H1 (cell line): ENCODE results near the gene L3MBTL4. TPM values are rescaled to one million over a fixed set of nuclear protein-coding genes. Genes with fewer than 3 reads are reported as not detected.

Source experiments
- CTCF ChIA-PET: fragments of 300-600 bp; sonication (Branson Sonifier 250); formaldehyde crosslinking; loops from one replicate; lab custom pipeline; 2021; ENCODE audit not compliant: partially characterized antibody; lab: Charles Lee
- POLR2A ChIA-PET: fragments of 300-600 bp; sonication (Branson Sonifier 250); formaldehyde crosslinking; loops from one replicate; lab custom pipeline; 2021; ENCODE audit warnings: inconsistent platforms; ENCODE audit not compliant: partially characterized antibody; lab: Charles Lee
- DNase-seq, 2 experiments: peaks; one replicate each; pipeline versions ENCODE4 v3.0.0 to v3.0.0-alpha.2; 2010 to 2022; ENCODE audit warnings: low spot score in 2 of 2, low read depth in 1 of 2, mixed read lengths in 1 of 2
- FAIRE-seq: peaks from 2 replicates; lab custom pipeline; 2011; peaks lifted over from hg19 to GRCh38; lab: Jason Lieb, UNC
- H2AFZ ChIP-seq: 2 replicates; pipeline ENCODE4 v1.8.1; 2012; ENCODE audit warnings: low read length, inconsistent platforms
- H2AK5ac ChIP-seq: 2 replicates; pipeline ENCODE4 v1.6.1; 2013; ENCODE audit warnings: low read depth, low read length
- H2BK120ac ChIP-seq: replicated peaks from 2 replicates; pipeline ENCODE3; 2013; ENCODE audit warnings: low read depth, low read length, inconsistent platforms
- H2BK12ac ChIP-seq: 2 replicates; pipeline ENCODE4 v1.6.1; 2013; ENCODE audit warnings: low read depth, low read length
- H2BK15ac ChIP-seq: 2 replicates; pipeline ENCODE4 v1.6.1; 2013; ENCODE audit warnings: low read length
- H2BK20ac ChIP-seq: 2 replicates; pipeline ENCODE4 v1.6.1; 2013; ENCODE audit warnings: low read length
- H2BK5ac ChIP-seq: 2 replicates; pipeline ENCODE4 v1.6.1; 2013; ENCODE audit warnings: low read depth, low read length
- H3K14ac ChIP-seq: 2 replicates; pipeline ENCODE4 v1.6.1; 2013; ENCODE audit warnings: inconsistent platforms; ENCODE audit not compliant: insufficient read length
- H3K18ac ChIP-seq: 2 replicates; pipeline ENCODE4 v1.6.1; 2013; ENCODE audit warnings: low read length; ENCODE audit errors: extremely low read depth
- H3K23ac ChIP-seq: 2 replicates; pipeline ENCODE4 v1.6.1; 2013; ENCODE audit warnings: inconsistent platforms; ENCODE audit not compliant: insufficient read length
- H3K23me2 ChIP-seq: 2 replicates; pipeline ENCODE4 v1.6.1; 2013; ENCODE audit warnings: low read depth, low read length
- H3K27ac ChIP-seq: 2 replicates; pipeline ENCODE4 v1.6.1; 2011; ENCODE audit warnings: low read depth, low read length, inconsistent platforms
- H3K27me3 ChIP-seq, 4 experiments: replicated peaks in 1 of 4; 1 replicate in 1 of 4; 2 replicates in 3 of 4; pipeline versions ENCODE4 v1.6.1 to v1.8.1; 2011 to 2013; ENCODE audit warnings: low read length in 3 of 4, mild to moderate bottlenecking in 3 of 4, inconsistent platforms in 2 of 4, mixed read lengths in 2 of 4, moderate library complexity in 1 of 4; ENCODE audit not compliant: control insufficient read depth in 3 of 4, insufficient read depth in 3 of 4; ENCODE audit errors: extremely low read depth in 1 of 4
- H3K36me3 ChIP-seq, 4 experiments: 2 replicates each; pipeline versions ENCODE4 v1.6.1 to v1.8.1; 2011 to 2013; ENCODE audit warnings: mild to moderate bottlenecking in 4 of 4, low read length in 3 of 4, moderate library complexity in 2 of 4, control low read depth in 1 of 4, inconsistent platforms in 1 of 4; ENCODE audit not compliant: insufficient read depth in 4 of 4, control insufficient read depth in 2 of 4
- H3K4ac ChIP-seq: replicated peaks from 2 replicates; pipeline ENCODE3; 2013; ENCODE audit warnings: low read length, low read depth, mixed read lengths, inconsistent platforms; ENCODE audit not compliant: insufficient read length
- H3K4me1 ChIP-seq, 4 experiments: replicated peaks in 1 of 4; 1 replicate in 1 of 4; 2 replicates in 3 of 4; pipeline versions ENCODE4 v1.6.1 to v1.8.1; 2011 to 2013; ENCODE audit warnings: low read length in 3 of 4, inconsistent platforms in 2 of 4, mixed read lengths in 1 of 4; ENCODE audit not compliant: insufficient read depth in 4 of 4, control insufficient read depth in 3 of 4
- H3K4me2 ChIP-seq, 2 experiments: 2 replicates each; pipeline versions ENCODE4 v1.6.1 to v1.8.1; 2011 to 2013; ENCODE audit warnings: low read depth in 2 of 2, low read length in 2 of 2, control low read depth in 1 of 2, inconsistent platforms in 1 of 2, mild to moderate bottlenecking in 1 of 2; ENCODE audit not compliant: insufficient read depth in 1 of 2
- H3K4me3 ChIP-seq, 4 experiments: fragments of 200-600, 300-600 bp in 1 of 4; sonication (generic), shearing (Covaris generic), sonication (Bioruptor Twin) in 1 of 4; 2 replicates each; pipeline versions ENCODE4 v1.5.1 to v1.8.1; 2011 to 2016; ENCODE audit warnings: low read length in 4 of 4, low read depth in 3 of 4, control low read depth in 2 of 4, inconsistent platforms in 2 of 4, mild to moderate bottlenecking in 2 of 4, mixed read lengths in 1 of 4, moderate library complexity in 1 of 4; ENCODE audit not compliant: insufficient read depth in 2 of 4; ENCODE audit errors: extremely low read depth in 1 of 4
- H3K56ac ChIP-seq: replicated peaks from 2 replicates; pipeline ENCODE3; 2013; ENCODE audit warnings: low read depth, mild to moderate bottlenecking, mixed read lengths, low read length, inconsistent platforms; ENCODE audit not compliant: insufficient read length
- H3K79me1 ChIP-seq: 2 replicates; pipeline ENCODE4 v1.6.1; 2013; ENCODE audit warnings: low read depth, low read length, control low read depth
- H3K79me2 ChIP-seq, 2 experiments: 2 replicates each; pipeline versions ENCODE4 v1.6.1 to v1.8.1; 2012 to 2013; ENCODE audit warnings: low read length in 2 of 2, mild to moderate bottlenecking in 2 of 2, inconsistent platforms in 1 of 2; ENCODE audit not compliant: insufficient read depth in 2 of 2, control insufficient read depth in 1 of 2
- H3K9ac ChIP-seq, 4 experiments: replicated peaks in 1 of 4; 1 replicate in 1 of 4; 2 replicates in 3 of 4; pipeline versions ENCODE4 v1.6.1 to v1.8.1; 2011 to 2013; ENCODE audit warnings: low read depth in 3 of 4, low read length in 3 of 4, control low read depth in 2 of 4, mild to moderate bottlenecking in 2 of 4, moderate library complexity in 2 of 4, inconsistent platforms in 1 of 4; ENCODE audit errors: extremely low read depth in 1 of 4
- H3K9me3 ChIP-seq, 2 experiments: 2 replicates each; pipeline versions ENCODE4 v1.6.1 to v1.8.1; 2012 to 2013; ENCODE audit warnings: mild to moderate bottlenecking in 2 of 2, moderate library complexity in 2 of 2, control low read depth in 1 of 2, inconsistent platforms in 1 of 2, low read depth in 1 of 2, low read length in 1 of 2, mixed read lengths in 1 of 2; ENCODE audit not compliant: insufficient read depth in 2 of 2
- H4K20me1 ChIP-seq, 2 experiments: replicated peaks in 1 of 2; 2 replicates each; pipeline versions ENCODE3 to v1.8.1; 2011 to 2013; ENCODE audit warnings: inconsistent platforms in 2 of 2, low read length in 2 of 2, mild to moderate bottlenecking in 1 of 2; ENCODE audit not compliant: insufficient read depth in 2 of 2, control insufficient read depth in 1 of 2
- H4K5ac ChIP-seq: 2 replicates; pipeline ENCODE4 v1.6.1; 2013; ENCODE audit warnings: low read length, low read depth, mixed read lengths, inconsistent platforms; ENCODE audit not compliant: insufficient read length
- H4K8ac ChIP-seq: 2 replicates; pipeline ENCODE4 v1.8.0; 2013; ENCODE audit warnings: mild to moderate bottlenecking, moderate library complexity, low read length, inconsistent platforms; ENCODE audit not compliant: insufficient read depth; ENCODE audit errors: extremely low read depth
- H4K91ac ChIP-seq: replicated peaks from 2 replicates; pipeline ENCODE3; 2013; ENCODE audit warnings: low read length, mixed read lengths, inconsistent platforms; ENCODE audit not compliant: insufficient read length
- CBX8 ChIP-seq: fragments of 300-800, 300-1000 bp; sonication (generic); IDR thresholded peaks from 2 replicates; pipeline ENCODE4 v1.7.1; 2016; ENCODE audit warnings: low read depth, low read length, borderline replicate concordance
- CEBPB ChIP-seq: IDR thresholded peaks from 2 replicates; pipeline ENCODE4 v1.6.1; 2012; ENCODE audit warnings: low read depth, low read length
- GTF2F1 ChIP-seq: IDR thresholded peaks from 2 replicates; pipeline ENCODE4 v1.6.1; 2012; ENCODE audit warnings: low read depth, low read length, improper control_type of control experiment, borderline replicate concordance
- NRF1 ChIP-seq: IDR thresholded peaks from 2 replicates; pipeline ENCODE4 v1.6.1; 2011; ENCODE audit warnings: mild to moderate bottlenecking, low read depth, low read length, improper control_type of control experiment
- PHF8 ChIP-seq: fragments of 200-600 bp; sonication (generic); conservative IDR thresholded peaks from 2 replicates; pipeline ENCODE4 v1.7.1; 2012; ENCODE audit warnings: low read depth, mild to moderate bottlenecking, inconsistent platforms, low read length, moderate library complexity
- POLR2AphosphoS5 ChIP-seq: IDR thresholded peaks from 2 replicates; pipeline ENCODE4 v1.6.1; 2011; ENCODE audit warnings: low read depth, low read length
- POU5F1 ChIP-seq: IDR thresholded peaks from 2 replicates; pipeline ENCODE4 v1.6.1; 2011; ENCODE audit warnings: low read depth, mild to moderate bottlenecking, low read length, moderate library complexity
- RBBP5 ChIP-seq: IDR thresholded peaks from 2 replicates; pipeline ENCODE4 v1.7.1; 2012; ENCODE audit warnings: low read depth, mild to moderate bottlenecking, inconsistent platforms, low read length, moderate library complexity, borderline replicate concordance
- RXRA ChIP-seq: IDR thresholded peaks from 2 replicates; pipeline ENCODE4 v1.6.1; 2011; ENCODE audit warnings: low read depth, mild to moderate bottlenecking, low read length, moderate library complexity; ENCODE audit not compliant: insufficient read depth
- SIN3A ChIP-seq, 2 experiments: IDR thresholded peaks in 1 of 2; conservative IDR thresholded peaks in 1 of 2; 2 replicates each; pipeline ENCODE4 v1.6.1; 2011 to 2012; ENCODE audit warnings: low read length in 2 of 2, improper control_type of control experiment in 1 of 2, low read depth in 1 of 2, mild to moderate bottlenecking in 1 of 2
- SRF ChIP-seq: IDR thresholded peaks from 2 replicates; pipeline ENCODE4 v1.6.1; 2011; ENCODE audit warnings: mild to moderate bottlenecking, low read depth, low read length, moderate library complexity
- TAF7 ChIP-seq: optimal IDR thresholded peaks from 2 replicates; pipeline ENCODE3; 2011; ENCODE audit warnings: low read depth, mild to moderate bottlenecking, inconsistent platforms, low read length, moderate library complexity, borderline replicate concordance
- WGBS, 2 experiments: shearing (Covaris generic) in 1 of 2; methylation state at CpG; one replicate each; pipeline versions ENCODE4 v1.1.6 to v1.1.7; 2013 to 2015; ENCODE audit warnings: low lambda C conversion rate in 2 of 2, mixed read lengths in 2 of 2, inconsistent platforms in 1 of 2, low coverage in 1 of 2, missing lambda C conversion rate in 1 of 2; ENCODE audit not compliant: insufficient replicate concordance in 2 of 2, insufficient coverage in 1 of 2, insufficient read length in 1 of 2; ENCODE audit errors: extremely low coverage in 1 of 2, missing lambda C conversion rate in 1 of 2; 5-methylcytosine and 5-hydroxymethylcytosine counted together
- polyA plus RNA-seq, 7 experiments: library from polyadenylated mRNA; depleted of rRNA in 3 of 7; stranded (reverse) in 5 of 7; unstranded in 2 of 7; fragments of >200 nt in 5 of 7; fragments of 200-250 nt in 2 of 7; gene quantifications; 1 replicate in 5 of 7; 2 replicates in 1 of 7; 4 replicates in 1 of 7; pipeline versions ENCODE4 v1.2.1 to v1.2.3, GENCODE V29; 2011 to 2013; ENCODE audit warnings: missing spikeins in 2 of 7, mixed read lengths in 2 of 7
- total RNA-seq: library from RNA; stranded (reverse); fragmentation: NEBNext Ultra II Directional; extraction: Animal tissue kit (Norgen Biotek cat#: 25700); gene quantifications from 2 replicates; pipeline ENCODE4 v1.2.1, GENCODE V29; 2021

Gene L3MBTL4
- total and polyA plus RNA-seq, 2 of the 8 experiments (the other 6 are each of a cell fraction or from before 2014, with no cell fraction given) = 1.0 to 2.1 TPM

- Histone ChIP-seq H3K4me2 (no peak overlapping the region), H4K8ac (no peak overlapping the region), H3K4ac (no peak overlapping the region), H4K91ac (no peak overlapping the region)
- TF ChIP-seq RXRA (no peak), POU5F1 (no peak), PHF8 (no peak), RBBP5 (no peak), TAF7 (no peak), NRF1 (no peak), POLR2AphosphoS5 (no peak), CBX8 (no peak), SRF (no peak), SIN3A (conservative IDR thresholded peaks at IDR 0.05 in 1 of 2, IDR thresholded peaks at IDR 0.05 in 1 of 2; ENCODE audit: low read depth in 1 of 2, low read length in 2 of 2) (no peak), CEBPB (no peak), GTF2F1 (no peak)
- TF ChIP-seq, all 59 proteins: peak for 0
- FAIRE-seq (no peak), DNase-seq (no peak)
- Histone ChIP-seq H3K56ac (no peak overlapping the region), H2AK5ac (no peak overlapping the region), H3K4me1 (peaks cover 0 to 9% (median 5%) of the 10 kb centered on the region in 4 experiments; a peak in 5 of 7 replicates), H3K14ac (no peak overlapping the region), H2BK20ac (no peak overlapping the region), H3K9me3 (no peaks in the 10 kb centered on the region), H3K23me2 (no peaks in the 10 kb centered on the region), H3K9ac (no peak overlapping the region), H3K27me3 (no peaks in the 10 kb centered on the region), H3K23ac (no peak overlapping the region), H3K36me3 (no peaks in the 10 kb centered on the region), H2BK5ac (no peak overlapping the region), H2BK120ac (no peak overlapping the region), H4K5ac (no peak overlapping the region), H2BK12ac (no peak overlapping the region), H3K27ac (no peak overlapping the region), H2BK15ac (no peak overlapping the region), H3K18ac (no peak overlapping the region), H3K79me1 (no peaks in the 10 kb centered on the region), H2AFZ (no peak overlapping the region), H4K20me1 (no peaks in the 10 kb centered on the region), H3K79me2 (no peaks in the 10 kb centered on the region), H3K4me3 (no peak overlapping the region)
- ChIA-PET CTCF (no interaction called here), POLR2A (no interaction called here)
- WGBS, 2 experiments = 90% methylated on average over 2 of the region's 2 CpGs; no CpG with 5 or more reads in 1 of the 2 experiments
Measured at GRCh38 chr18:5974696-5975095, 440.0 kb downstream of the L3MBTL4 start.
